Muscle of leg (tissue), 11 donors: ENCODE measurements around the gene UBE2M. TPM values are rescaled to one million over a fixed set of nuclear protein-coding genes. Genes with fewer than 3 reads are reported as not detected.
"Not testable (repeated sequence)": the region's sequence is repeated elsewhere in the genome, so short reads cannot be mapped to it uniquely, and the experiment has no call there.

Experiments
- DNase-seq: peaks from one replicate; pipeline ENCODE4 v3.0.0; 2013
- H3K27ac ChIP-seq: one replicate; pipeline ENCODE4 v1.5.1; 2013; ENCODE audit warnings: mild to moderate bottlenecking, low read length, control low read depth
- H3K27me3 ChIP-seq: one replicate; pipeline ENCODE4 v1.6.1; 2013; ENCODE audit warnings: low read length; ENCODE audit not compliant: control insufficient read depth, insufficient read depth
- H3K36me3 ChIP-seq: one replicate; pipeline ENCODE4 v1.6.1; 2013; ENCODE audit warnings: low read length; ENCODE audit not compliant: control insufficient read depth, insufficient read depth
- H3K4me1 ChIP-seq: one replicate; pipeline ENCODE4 v1.6.1; 2013; ENCODE audit warnings: low read length; ENCODE audit not compliant: control insufficient read depth, insufficient read depth
- H3K4me3 ChIP-seq: one replicate; pipeline ENCODE4 v1.5.1; 2013; ENCODE audit warnings: low read length, control low read depth
- H3K9me3 ChIP-seq: replicated peaks from 2 replicates; pipeline ENCODE4 v1.6.1; 2013; ENCODE audit warnings: low read depth, low read length; ENCODE audit not compliant: control insufficient read depth
- WGBS: methylation state at CpG from one replicate; pipeline ENCODE4 v1.1.5; 2013; ENCODE audit warnings: missing lambda C conversion rate; ENCODE audit not compliant: insufficient coverage; 5-methylcytosine and 5-hydroxymethylcytosine counted together
- polyA plus RNA-seq, 8 donors: library from polyadenylated mRNA; unstranded; fragments of 120-200 nt; gene quantifications; one replicate each; pipeline versions ENCODE4 v1.2.1 to v1.2.3, GENCODE V29; 2013; ENCODE audit warnings: inconsistent platforms in 1 of 8, low replicate concordance in 1 of 8; ENCODE audit not compliant: insufficient read length in 8 of 8, insufficient read depth in 1 of 8
- total RNA-seq: library from RNA; stranded (reverse); fragments of 120-200 nt; gene quantifications from one replicate; pipeline ENCODE4 v1.2.4, GENCODE V29; 2013

Gene UBE2M
- total and polyA plus RNA-seq, 9 donors = 30.6 to 71.8 (median 66.2) TPM

- Histone ChIP-seq H3K27ac (no peak overlapping the region), H3K9me3 (peaks cover 3% of the 10 kb centered on the region), H3K27me3 (no peaks in the 10 kb centered on the region), H3K36me3 (peaks cover 14% of the 10 kb centered on the region), H3K4me1 (peaks cover 6% of the 10 kb centered on the region), H3K4me3 (no peak overlapping the region)
- DNase-seq = no peak
- WGBS = 54% methylated on average over 2 of the region's 8 CpGs
These were observed 48.1 kb downstream of the UBE2M start for GRCh38 chr19:58510084-58510862.

- H3K36me3 ChIP-seq = peaks cover 13% of the 10 kb centered on the region
- H3K4me1 ChIP-seq = peaks cover 5% of the 10 kb centered on the region
- WGBS = 80% methylated on average over 11 of the region's 11 CpGs
- H3K4me3 ChIP-seq = no peak overlapping the region
- no peak for DNase-seq
- peaks cover 3% of the 10 kb centered on the region for H3K9me3 ChIP-seq
- no peak overlapping the region for H3K27ac ChIP-seq
- no peaks in the 10 kb centered on the region for H3K27me3 ChIP-seq
These were observed 48.7 kb downstream of the UBE2M start for GRCh38 chr19:58509731-58510083.

- H3K9me3 ChIP-seq, H3K4me1 ChIP-seq, H3K27ac ChIP-seq, H3K4me3 ChIP-seq, DNase-seq, H3K27me3 ChIP-seq, H3K36me3 ChIP-seq: not testable (repeated sequence)
- WGBS = 82% methylated on average over 3 of the region's 8 CpGs
These were observed 50.7 kb downstream of the UBE2M start for GRCh38 chr19:58507602-58508223.

Other genes with a start within 250 kb of the UBE2M start
- gene ZSCAN22, start 231.6 kb downstream of the UBE2M start, total RNA-seq = 2.7 TPM
- gene ZSCAN22, start 231.6 kb downstream of the UBE2M start, polyA plus RNA-seq = 1 to 10 TPM; 2.4 to 3.4 (median 3.2) TPM
- gene A1BG, start 205.1 kb downstream of the UBE2M start, total RNA-seq = 10.8 TPM
- gene A1BG, start 205.1 kb downstream of the UBE2M start, polyA plus RNA-seq = 1 to 10 TPM; 2.4 to 5.0 (median 4.2) TPM
- gene ZNF497, start 195.9 kb downstream of the UBE2M start, total RNA-seq = 2.2 TPM
- 1 to 10 TPM; 1.8 to 3.2 (median 2.7) TPM for gene ZNF497, start 195.9 kb downstream of the UBE2M start, polyA plus RNA-seq
- gene ZNF837, start 177.6 kb downstream of the UBE2M start, total RNA-seq = 1.0 TPM
- gene ZNF837, start 177.6 kb downstream of the UBE2M start, polyA plus RNA-seq = 1 to 10 TPM; 1.1 to 2.3 (median 1.8) TPM
- 2,401 TPM for gene RPS5, start 171.3 kb downstream of the UBE2M start, total RNA-seq
- 1,000 to 10,000 TPM; 1,523 to 1,956 (median 1,735) TPM for gene RPS5, start 171.3 kb downstream of the UBE2M start, polyA plus RNA-seq
- gene RNF225, start 163.0 kb downstream of the UBE2M start, total RNA-seq = not detected
- under 1 TPM in 1 of 8 donors, not detected in 7; 0.20 TPM for gene RNF225, start 163.0 kb downstream of the UBE2M start, polyA plus RNA-seq
- gene ZNF584, start 150.0 kb downstream of the UBE2M start, total RNA-seq = 7.9 TPM
- gene ZNF584, start 150.0 kb downstream of the UBE2M start, polyA plus RNA-seq = 1 to 10 TPM; 4.7 to 7.8 (median 6.2) TPM
- 9.5 TPM for gene ZNF132, start 118.5 kb downstream of the UBE2M start, total RNA-seq
- gene ZNF132, start 118.5 kb downstream of the UBE2M start, polyA plus RNA-seq = 1 to 10 TPM; 3.0 to 5.6 (median 4.7) TPM
- 5.7 TPM for gene ZNF324B, start 107.0 kb downstream of the UBE2M start, total RNA-seq
- 1 to 10 TPM; 2.7 to 4.7 (median 3.9) TPM for gene ZNF324B, start 107.0 kb downstream of the UBE2M start, polyA plus RNA-seq
- 7.3 TPM for gene ZNF324, start 91.5 kb downstream of the UBE2M start, total RNA-seq
- 1 to 10 TPM; 4.8 to 6.4 (median 5.6) TPM for gene ZNF324, start 91.5 kb downstream of the UBE2M start, polyA plus RNA-seq
- gene ZNF446, start 82.3 kb downstream of the UBE2M start, total RNA-seq = 7.8 TPM
- 1 to 10 TPM; 6.5 to 9.8 (median 7.8) TPM for gene ZNF446, start 82.3 kb downstream of the UBE2M start, polyA plus RNA-seq
- gene SLC27A5, start 46.6 kb downstream of the UBE2M start, total RNA-seq = 5.7 TPM
- gene SLC27A5, start 46.6 kb downstream of the UBE2M start, polyA plus RNA-seq = 1 to 10 TPM; 2.5 to 4.6 (median 3.9) TPM
- 3.0 TPM for gene ZBTB45, start 38.8 kb downstream of the UBE2M start, total RNA-seq
- 10 to 100 TPM in 6 of 8 donors, 1 to 10 TPM in 2; 9.2 to 12.4 (median 10.5) TPM for gene ZBTB45, start 38.8 kb downstream of the UBE2M start, polyA plus RNA-seq
- 213 TPM for gene TRIM28, start 14.5 kb downstream of the UBE2M start, total RNA-seq
- 100 to 1,000 TPM; 297 to 466 (median 390) TPM for gene TRIM28, start 14.5 kb downstream of the UBE2M start, polyA plus RNA-seq
- gene CHMP2A, start 3.5 kb downstream of the UBE2M start, total RNA-seq = 60.8 TPM
- gene CHMP2A, start 3.5 kb downstream of the UBE2M start, polyA plus RNA-seq = 10 to 100 TPM; 71.0 to 83.3 (median 77.3) TPM
- 10.3 TPM for gene MZF1, start 14.7 kb upstream of the UBE2M start, total RNA-seq
- 10 to 100 TPM in 7 of 8 donors, 1 to 10 TPM in 1; 8.1 to 21.4 (median 17.4) TPM for gene MZF1, start 14.7 kb upstream of the UBE2M start, polyA plus RNA-seq